Measurements from ENCODE around the gene KCNC4.
A peak's percentile ranks its signal among the peaks of the same experiment; 100 is the strongest.

The KCNC4 gene

DNA sequence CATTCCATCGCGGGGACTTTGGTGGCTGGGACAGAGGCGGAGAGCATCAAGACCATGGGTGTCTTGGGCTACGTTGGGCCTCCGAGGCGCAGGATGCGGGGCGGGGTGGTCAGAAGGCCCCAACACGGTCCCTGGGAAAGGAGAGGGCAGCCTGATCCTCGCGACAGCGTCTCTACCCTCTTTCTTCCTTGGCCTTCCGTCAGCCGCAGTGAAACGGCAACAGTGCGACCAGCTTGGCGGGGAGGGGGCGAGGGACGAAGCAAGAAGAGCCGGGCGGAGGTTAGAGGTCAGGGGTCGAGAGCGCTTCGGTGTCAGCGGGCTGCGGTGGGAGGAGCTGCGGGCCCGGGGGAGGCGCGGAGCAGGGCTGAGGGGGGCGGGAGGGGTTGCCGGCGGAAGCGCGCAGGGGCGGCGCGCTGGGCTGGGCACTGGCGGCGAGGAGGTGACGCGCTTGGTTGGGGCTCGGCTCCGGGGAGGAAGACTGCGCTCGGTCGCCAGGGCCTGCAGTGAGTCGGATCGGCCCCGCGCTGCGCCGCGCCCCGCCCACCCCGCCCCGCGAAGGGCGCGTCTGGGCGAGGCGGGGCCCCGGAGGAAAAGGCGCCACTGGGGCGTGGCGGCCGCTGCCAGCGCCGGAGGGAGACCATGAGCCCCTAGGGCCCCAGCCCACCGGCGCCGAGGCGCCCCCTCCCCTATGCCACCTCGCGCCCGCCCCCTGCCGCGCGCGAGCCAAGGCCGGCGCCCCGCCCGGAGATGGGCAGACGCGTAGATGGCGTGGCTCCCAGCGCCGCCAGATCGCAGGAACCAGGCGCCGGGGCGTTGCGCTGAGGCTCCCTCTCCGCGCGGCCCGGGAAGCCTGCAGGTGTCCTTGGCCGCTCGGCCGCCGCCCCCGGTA is at the start of gene KCNC4:
TSS of gene KCNC4 (plus strand) at position 600 of the 889 bp plus-strand sequence. CDS start 1,186 bp downstream, outside the sequence.
- peak; percentile 94 for DNase-seq

GRCh38 chr1:110160538-110161100 is 49.5 kb upstream of the KCNC4 start:
- no peak for DNase-seq

DNA sequence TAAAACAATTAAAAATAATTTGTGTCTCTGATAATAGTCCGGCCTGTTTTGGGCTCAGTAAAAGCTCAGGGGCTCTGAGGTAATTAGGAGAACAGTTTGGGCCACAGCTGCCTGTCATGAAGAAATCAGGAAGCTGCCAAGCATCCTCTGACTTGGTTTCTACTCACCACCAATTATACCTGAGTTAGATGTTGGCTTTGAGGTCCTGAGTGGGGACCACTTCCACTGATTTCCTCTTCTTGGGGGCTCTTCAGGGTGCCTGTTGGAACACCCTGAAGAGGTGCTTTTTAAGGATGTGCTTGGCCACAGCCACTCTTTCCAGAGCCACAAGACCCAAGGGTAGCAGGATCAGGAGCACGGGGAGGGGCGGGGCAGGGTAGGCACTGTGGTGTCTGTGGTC is 48.9 kb upstream of the KCNC4 start:
- no peak for DNase-seq

DNA sequence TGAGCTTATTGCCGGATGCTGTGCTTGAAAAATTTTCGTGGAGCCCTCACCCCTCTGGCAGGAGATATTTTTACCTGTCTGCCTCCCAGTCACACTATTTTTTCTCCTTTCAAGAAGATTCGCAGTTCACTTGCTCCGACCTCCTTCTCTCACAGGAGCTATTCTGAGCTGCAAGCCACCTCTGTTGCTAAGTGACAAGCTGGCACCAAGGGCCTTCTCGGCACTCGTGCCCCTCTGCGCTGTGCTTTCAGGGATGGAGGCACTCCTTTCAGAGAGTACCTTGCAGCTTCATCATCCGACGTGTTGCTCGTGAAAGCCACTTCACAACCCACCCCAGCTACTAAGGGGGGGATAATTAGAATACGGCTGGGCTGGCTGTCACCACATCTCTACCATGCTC is 48.3 kb upstream of the KCNC4 start:
- DNase-seq: no peak

DNA sequence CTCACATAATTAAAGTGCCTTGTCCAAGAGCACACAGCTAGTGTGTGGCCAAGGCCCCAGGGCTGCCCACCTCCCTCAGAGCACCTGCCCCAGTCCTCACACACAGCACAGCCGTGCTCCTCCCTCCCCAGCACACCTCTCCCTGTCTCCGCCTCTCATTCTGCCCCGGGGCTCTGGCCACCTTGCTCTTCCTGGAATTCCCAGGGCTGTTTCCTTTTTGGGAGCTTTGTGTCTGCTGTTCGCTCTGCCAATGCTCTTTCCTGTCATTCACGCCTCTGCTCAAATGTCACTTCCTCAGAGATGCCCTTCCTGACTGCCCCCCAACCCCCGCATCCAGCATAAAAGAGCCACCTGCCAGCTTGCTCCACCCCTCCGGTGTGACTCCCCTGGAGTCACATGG is 46.5 kb upstream of the KCNC4 start:
- no peak for DNase-seq

DNA sequence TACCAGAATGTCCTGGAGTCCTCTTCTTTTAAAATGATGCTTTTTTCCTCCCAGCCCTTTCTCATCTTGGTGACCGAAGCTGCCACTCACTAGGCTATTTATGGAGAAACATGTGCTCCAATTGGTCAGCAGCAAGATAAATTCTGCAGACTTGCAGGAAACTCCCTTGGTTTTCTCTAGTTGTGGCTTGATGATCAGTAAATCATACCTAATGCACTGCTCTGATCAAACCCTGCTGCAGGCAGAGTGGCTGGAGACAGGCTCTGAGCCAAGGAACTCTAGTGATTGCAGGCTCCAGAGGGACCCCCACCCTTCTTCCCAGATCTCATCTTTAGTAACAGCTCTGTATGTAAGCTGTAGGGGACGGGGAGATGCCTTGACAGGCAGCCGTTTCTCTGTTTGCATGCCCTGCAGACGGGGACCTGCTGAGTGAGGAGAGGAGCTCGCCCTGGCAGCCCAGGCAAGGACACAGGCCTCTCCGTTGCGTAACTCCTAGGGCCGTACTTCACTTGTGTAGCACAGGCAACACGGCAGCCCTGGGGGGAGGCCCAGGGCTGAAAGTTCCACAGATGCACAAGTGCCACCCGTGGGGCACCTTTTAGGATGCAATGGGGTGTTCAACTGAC is 45.3 kb upstream of the KCNC4 start:
- DNase-seq: no peak

DNA sequence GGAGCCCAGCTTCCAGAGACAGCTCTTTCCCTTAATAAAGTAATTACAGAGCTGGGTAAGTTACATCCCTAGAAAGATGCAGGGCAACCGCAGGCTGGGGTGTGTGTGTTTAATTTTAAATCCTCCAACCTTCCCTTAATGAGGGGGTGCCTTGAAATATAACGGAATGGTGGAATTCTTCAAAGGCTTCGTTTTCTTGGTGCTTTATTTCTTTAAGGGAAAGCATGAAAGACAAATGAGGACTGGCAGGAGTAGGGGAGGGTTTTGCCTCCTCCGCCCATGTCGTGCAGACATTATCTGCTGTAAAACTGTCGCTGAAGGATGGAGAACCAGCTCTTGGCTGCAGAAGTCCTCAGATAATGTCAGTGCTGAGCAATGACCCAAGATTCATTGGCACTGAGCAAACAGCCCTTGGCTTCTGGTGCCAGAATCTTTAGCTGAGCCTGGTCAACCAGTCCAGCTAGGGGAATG is 44.3 kb upstream of the KCNC4 start:
- DNase-seq: no peak

GRCh38 chr1:110166861-110167260 is 43.3 kb upstream of the KCNC4 start:
- no peak for DNase-seq

GRCh38 chr1:110170766-110171733 is 39.1 kb upstream of the KCNC4 start:
- no peak for DNase-seq

- no peak for DNase-seq
Measured at GRCh38 chr1:110172001-110172400, 38.1 kb upstream of the KCNC4 start.

DNA sequence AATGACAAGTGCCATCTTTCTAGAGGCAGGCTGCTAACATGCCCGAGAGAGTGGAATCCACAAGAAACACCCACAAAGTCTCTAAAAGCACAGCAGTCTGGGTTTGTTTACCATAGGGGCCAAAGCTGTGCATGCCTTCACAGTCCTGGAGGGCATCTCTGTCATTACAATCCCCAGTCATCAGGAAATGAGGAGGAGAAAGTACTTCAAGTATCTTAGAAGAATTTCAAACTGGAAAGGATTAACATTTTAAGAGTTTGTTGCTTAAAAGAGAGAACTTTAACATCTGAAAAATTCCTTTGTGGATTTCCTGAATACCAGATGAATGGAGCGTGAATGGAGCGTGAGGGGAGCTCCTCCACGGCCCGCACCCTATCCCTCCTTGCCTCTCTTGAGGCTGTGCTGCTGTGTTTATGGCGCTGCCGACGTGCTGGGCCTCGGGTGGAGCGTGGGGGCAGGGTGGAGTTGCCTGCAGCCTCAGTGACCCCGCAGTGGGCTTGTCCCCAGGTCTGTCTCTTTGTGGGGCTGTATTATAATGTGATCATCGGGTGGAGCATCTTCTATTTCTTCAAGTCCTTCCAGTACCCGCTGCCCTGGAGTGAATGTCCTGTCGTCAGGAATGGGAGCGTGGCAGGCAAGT is 36.5 kb upstream of the KCNC4 start:
- DNase-seq: no peak

DNA sequence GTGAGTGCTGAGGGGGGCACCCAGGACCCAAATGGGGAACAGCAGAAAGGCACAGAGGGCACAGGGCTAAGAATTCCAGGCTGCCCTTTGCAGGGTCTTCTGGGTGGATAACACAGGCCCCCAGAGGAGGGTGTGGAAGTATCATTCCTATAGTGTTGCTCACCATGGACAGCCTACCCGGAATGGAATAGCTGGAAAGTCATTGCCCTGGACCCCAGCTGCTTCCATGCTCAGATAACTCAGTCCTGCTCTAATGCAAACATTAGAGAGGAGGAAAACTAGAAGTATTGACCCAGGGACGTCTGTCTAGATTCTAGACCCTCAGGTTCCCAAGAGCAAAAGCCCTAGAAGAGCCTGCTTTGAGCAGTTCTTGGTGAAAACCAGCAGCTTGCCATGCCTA is 35.2 kb upstream of the KCNC4 start:
- DNase-seq: no peak

DNA sequence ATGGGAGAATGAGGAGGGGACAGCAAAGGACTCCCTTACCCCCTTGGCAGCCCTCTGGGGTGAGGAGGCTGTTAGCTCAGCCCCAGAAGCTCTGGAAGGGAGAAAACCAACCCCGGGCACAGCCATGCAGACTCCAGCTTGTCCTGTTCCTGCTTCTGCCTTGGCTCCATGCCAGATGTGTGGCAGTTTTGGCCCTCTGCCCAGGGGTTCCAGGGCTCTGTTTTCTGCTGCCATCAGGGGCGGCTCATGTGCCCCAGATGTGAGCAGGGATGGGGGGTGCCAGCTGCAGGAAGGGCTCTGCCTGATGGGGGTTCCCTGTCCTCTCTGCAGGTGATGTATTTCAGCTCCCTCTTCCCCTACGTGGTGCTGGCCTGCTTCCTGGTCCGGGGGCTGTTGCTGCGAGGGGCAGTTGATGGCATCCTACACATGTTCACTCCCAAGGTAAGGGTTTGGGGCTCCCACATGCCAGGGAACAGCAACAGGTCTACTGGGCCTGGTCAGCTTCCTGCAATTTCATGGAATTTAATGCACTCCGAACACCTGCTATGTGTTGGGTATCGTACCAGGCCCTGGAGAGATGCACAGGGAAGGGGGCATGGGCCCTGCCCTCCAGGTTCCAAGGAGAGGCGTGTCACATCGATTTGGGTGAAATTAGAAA is 33.7 kb upstream of the KCNC4 start:
- DNase-seq: no peak

- no peak for DNase-seq
Measured at GRCh38 chr1:110177775-110178174, 32.3 kb upstream of the KCNC4 start.

- DNase-seq: no peak
Measured at GRCh38 chr1:110183642-110184167, 26.4 kb upstream of the KCNC4 start.

DNA sequence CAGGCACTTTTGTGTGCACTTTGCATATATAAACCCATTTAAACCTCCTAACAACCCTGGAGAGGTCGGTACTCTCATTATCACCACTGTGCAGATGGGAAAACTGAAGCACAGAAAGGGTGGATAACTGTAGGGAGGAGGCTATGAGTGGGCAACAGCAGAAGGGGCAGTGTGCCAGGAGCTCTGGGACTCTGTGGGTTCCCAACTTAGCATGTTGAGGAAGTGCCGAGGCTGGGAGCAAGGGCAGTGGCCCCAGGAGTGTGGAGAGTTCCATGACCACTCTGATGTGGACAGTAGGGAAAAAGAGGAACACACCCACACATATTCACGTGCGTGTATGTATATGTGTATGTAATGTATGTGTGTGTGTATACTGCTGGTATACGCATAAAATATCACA is 25.7 kb upstream of the KCNC4 start:
- DNase-seq: no peak

- DNase-seq: no peak
Measured at GRCh38 chr1:110185181-110185580, 24.9 kb upstream of the KCNC4 start.

DNA sequence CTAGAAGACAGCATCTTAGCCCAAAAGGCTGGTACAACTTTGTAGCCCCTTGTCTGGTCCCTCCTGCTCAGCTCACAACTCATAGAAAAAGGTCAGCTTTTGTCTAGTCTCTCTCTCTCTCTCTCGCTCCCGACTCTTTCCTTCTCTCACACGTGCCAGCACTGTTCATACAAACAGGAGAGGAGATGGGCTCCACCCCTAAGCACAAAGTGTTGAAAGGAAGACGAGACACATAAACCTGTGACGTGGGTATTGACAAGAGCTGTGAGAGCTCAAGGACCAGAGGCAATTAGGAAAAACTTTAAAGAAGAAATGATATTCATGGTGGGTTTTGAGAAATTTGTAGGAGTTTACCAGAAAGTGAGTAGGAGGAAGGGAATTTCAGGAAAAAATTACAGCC is 23.6 kb upstream of the KCNC4 start:
- DNase-seq: no peak

- DNase-seq: no peak
Measured at GRCh38 chr1:110187139-110187890, 22.8 kb upstream of the KCNC4 start.

GRCh38 chr1:110188035-110188618 is 22.0 kb upstream of the KCNC4 start:
- DNase-seq: no peak

All from activated CD4-positive, alpha-beta T cell treated with anti-CD3 and anti-CD28 coated beads, Interleukin-2, amount 50 U/mL, for 16 hours (primary cell).